Neural progenitor cell (in vitro differentiated cells): Measurements from ENCODE around the gene TSHZ3.

Experiments
- EZH2 ChIP-seq: fragments of 200-600 bp; sonication (generic); IDR thresholded peaks from 2 replicates; pipeline ENCODE4 v1.6.1; 2017; ENCODE audit warnings: antibody characterized with exemption, mild to moderate bottlenecking, moderate library complexity
- EZH2phosphoT487 ChIP-seq: fragments of 200-600 bp; sonication (generic); IDR thresholded peaks from 2 replicates; pipeline ENCODE4 v1.6.1; 2017; ENCODE audit warnings: antibody characterized with exemption
- TF ChIP-seq, protein P1 (sequence below): fragments of 200-600 bp; sonication (generic); IDR thresholded peaks from 2 replicates; pipeline ENCODE4 v1.5.1; 2017; ENCODE audit warnings: antibody characterized with exemption, mild to moderate bottlenecking

DNA sequence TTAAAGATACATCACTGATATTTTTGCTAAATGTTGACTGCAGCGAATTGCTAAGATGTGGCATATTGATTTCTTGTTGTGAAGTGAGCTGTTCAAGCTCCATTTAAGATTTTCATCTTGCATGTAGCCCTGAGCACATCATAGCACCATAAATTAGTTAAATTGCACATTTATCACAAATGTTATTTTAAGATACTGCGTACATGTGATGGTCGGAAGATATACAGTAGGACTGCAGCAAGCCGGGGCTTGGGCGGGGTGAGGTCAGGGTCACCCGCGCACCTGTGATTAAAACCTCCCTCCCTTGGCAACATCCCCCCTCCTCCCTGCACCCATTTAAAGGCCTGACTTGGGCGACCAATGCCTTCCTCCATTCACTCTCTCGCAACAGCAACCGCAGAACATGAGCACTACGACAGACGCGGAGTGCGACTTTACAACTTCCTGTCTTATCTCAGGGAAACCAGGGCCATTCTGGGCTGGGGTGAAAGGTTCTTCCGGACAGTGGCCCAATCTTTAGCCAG is 76.6 kb downstream of the TSHZ3 start:
- TF ChIP-seq, protein P1, sequence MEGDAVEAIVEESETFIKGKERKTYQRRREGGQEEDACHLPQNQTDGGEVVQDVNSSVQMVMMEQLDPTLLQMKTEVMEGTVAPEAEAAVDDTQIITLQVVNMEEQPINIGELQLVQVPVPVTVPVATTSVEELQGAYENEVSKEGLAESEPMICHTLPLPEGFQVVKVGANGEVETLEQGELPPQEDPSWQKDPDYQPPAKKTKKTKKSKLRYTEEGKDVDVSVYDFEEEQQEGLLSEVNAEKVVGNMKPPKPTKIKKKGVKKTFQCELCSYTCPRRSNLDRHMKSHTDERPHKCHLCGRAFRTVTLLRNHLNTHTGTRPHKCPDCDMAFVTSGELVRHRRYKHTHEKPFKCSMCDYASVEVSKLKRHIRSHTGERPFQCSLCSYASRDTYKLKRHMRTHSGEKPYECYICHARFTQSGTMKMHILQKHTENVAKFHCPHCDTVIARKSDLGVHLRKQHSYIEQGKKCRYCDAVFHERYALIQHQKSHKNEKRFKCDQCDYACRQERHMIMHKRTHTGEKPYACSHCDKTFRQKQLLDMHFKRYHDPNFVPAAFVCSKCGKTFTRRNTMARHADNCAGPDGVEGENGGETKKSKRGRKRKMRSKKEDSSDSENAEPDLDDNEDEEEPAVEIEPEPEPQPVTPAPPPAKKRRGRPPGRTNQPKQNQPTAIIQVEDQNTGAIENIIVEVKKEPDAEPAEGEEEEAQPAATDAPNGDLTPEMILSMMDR = no peak
- TF ChIP-seq EZH2 (no peak), EZH2phosphoT487 (no peak)
